ENCODE data around the gene RPL6.
"Not testable (repeated sequence)": the region's sequence is repeated elsewhere in the genome, so short reads cannot be mapped to it uniquely, and the experiment has no call there.

RPL6 gene

GRCh38 chr12:112450725-112451124, 41.3 kb upstream of the RPL6 start:
- H3K18ac ChIP-seq (ENCODE audit: low read length): no peak overlapping the region
- no peak overlapping the region for H2BK5ac ChIP-seq (ENCODE audit: low read length)
- H4K5ac ChIP-seq (ENCODE audit: low read length): no peak overlapping the region
- H3K4me3 ChIP-seq (ENCODE audit: low read length): no peak overlapping the region
- H3K79me1 ChIP-seq (ENCODE audit: low read length): no peaks in the 10 kb centered on the region
- no peak overlapping the region for H3K4me2 ChIP-seq (ENCODE audit: low read length)
- H2BK15ac ChIP-seq (replicated peaks; ENCODE audit: low read depth): no peak overlapping the region
- H2BK120ac ChIP-seq (ENCODE audit: low read depth, low read length): no peak overlapping the region
- no peak overlapping the region for H3K27ac ChIP-seq (ENCODE audit: low read depth, low read length)
- no peak overlapping the region for H3K23ac ChIP-seq (ENCODE audit: low read length)
- H3K36me3 ChIP-seq (ENCODE audit: control insufficient read depth, insufficient read depth, low read length): peaks cover 8% of the 10 kb centered on the region
- H2AK5ac ChIP-seq (ENCODE audit: low read length): no peak overlapping the region
- H3K79me2 ChIP-seq (ENCODE audit: control insufficient read depth, insufficient read depth, low read length): no peaks in the 10 kb centered on the region
- H3K56ac ChIP-seq (ENCODE audit: low read length): no peak overlapping the region
- no peak for DNase-seq
- H4K8ac ChIP-seq (ENCODE audit: low read depth, low read length): no peak overlapping the region
- no peak overlapping the region for H3K4ac ChIP-seq (ENCODE audit: low read depth, low read length)
- no peaks in the 10 kb centered on the region for H3K27me3 ChIP-seq (ENCODE audit: insufficient read depth, low read length, poor library complexity)
- WGBS (ENCODE audit: extremely low coverage, insufficient coverage, low lambda C conversion rate): no CpG with 5 or more reads among the region's 4 CpGs
- H3K9ac ChIP-seq (ENCODE audit: low read length): no peak overlapping the region
- H3K4me1 ChIP-seq (ENCODE audit: control insufficient read depth, low read depth, low read length): no peaks in the 10 kb centered on the region

- not testable (repeated sequence) for H2BK120ac ChIP-seq (ENCODE audit: low read depth, low read length); H3K27ac ChIP-seq (ENCODE audit: low read depth, low read length); H3K9ac ChIP-seq (ENCODE audit: low read length); H3K56ac ChIP-seq (ENCODE audit: low read length); H2AK5ac ChIP-seq (ENCODE audit: low read length); H3K79me1 ChIP-seq (ENCODE audit: low read length); H4K8ac ChIP-seq (ENCODE audit: low read depth, low read length); H4K5ac ChIP-seq (ENCODE audit: low read length); H3K18ac ChIP-seq (ENCODE audit: low read length); H3K27me3 ChIP-seq (ENCODE audit: insufficient read depth, low read length, poor library complexity); H3K4me1 ChIP-seq (ENCODE audit: control insufficient read depth, low read depth, low read length); H2BK5ac ChIP-seq (ENCODE audit: low read length); H3K4me3 ChIP-seq (ENCODE audit: low read length); H3K36me3 ChIP-seq (ENCODE audit: control insufficient read depth, insufficient read depth, low read length); H3K23ac ChIP-seq (ENCODE audit: low read length); H3K4me2 ChIP-seq (ENCODE audit: low read length); DNase-seq; H3K79me2 ChIP-seq (ENCODE audit: control insufficient read depth, insufficient read depth, low read length); H2BK15ac ChIP-seq (replicated peaks; ENCODE audit: low read depth); H3K4ac ChIP-seq (ENCODE audit: low read depth, low read length)
- WGBS (ENCODE audit: extremely low coverage, insufficient coverage, low lambda C conversion rate): no CpG with 5 or more reads among the region's 2 CpGs
Measured at GRCh38 chr12:112448165-112448564, 38.8 kb upstream of the RPL6 start.

GRCh38 chr12:112447106-112447505, 37.7 kb upstream of the RPL6 start:
- no peak overlapping the region for H3K4me3 ChIP-seq (ENCODE audit: low read length)
- no peak overlapping the region for H3K4me2 ChIP-seq (ENCODE audit: low read length)
- H3K23ac ChIP-seq (ENCODE audit: low read length): no peak overlapping the region
- H3K27me3 ChIP-seq (ENCODE audit: insufficient read depth, low read length, poor library complexity): no peaks in the 10 kb centered on the region
- H3K4me1 ChIP-seq (ENCODE audit: control insufficient read depth, low read depth, low read length): no peaks in the 10 kb centered on the region
- H3K27ac ChIP-seq (ENCODE audit: low read depth, low read length): no peak overlapping the region
- H2BK120ac ChIP-seq (ENCODE audit: low read depth, low read length): no peak overlapping the region
- no peak overlapping the region for H2BK5ac ChIP-seq (ENCODE audit: low read length)
- no peak for DNase-seq
- H3K79me2 ChIP-seq (ENCODE audit: control insufficient read depth, insufficient read depth, low read length): peaks cover 4% of the 10 kb centered on the region
- peaks cover 6% of the 10 kb centered on the region for H3K36me3 ChIP-seq (ENCODE audit: control insufficient read depth, insufficient read depth, low read length)
- peaks cover 2% of the 10 kb centered on the region for H3K79me1 ChIP-seq (ENCODE audit: low read length)
- no peak overlapping the region for H3K18ac ChIP-seq (ENCODE audit: low read length)
- H2BK15ac ChIP-seq (replicated peaks; ENCODE audit: low read depth): no peak overlapping the region
- H3K56ac ChIP-seq (ENCODE audit: low read length): no peak overlapping the region
- no peak overlapping the region for H4K8ac ChIP-seq (ENCODE audit: low read depth, low read length)
- H2AK5ac ChIP-seq (ENCODE audit: low read length): no peak overlapping the region
- H4K5ac ChIP-seq (ENCODE audit: low read length): no peak overlapping the region
- H3K4ac ChIP-seq (ENCODE audit: low read depth, low read length): no peak overlapping the region
- WGBS (ENCODE audit: extremely low coverage, insufficient coverage, low lambda C conversion rate): no CpG with 5 or more reads among the region's 3 CpGs
- no peak overlapping the region for H3K9ac ChIP-seq (ENCODE audit: low read length)

DNA sequence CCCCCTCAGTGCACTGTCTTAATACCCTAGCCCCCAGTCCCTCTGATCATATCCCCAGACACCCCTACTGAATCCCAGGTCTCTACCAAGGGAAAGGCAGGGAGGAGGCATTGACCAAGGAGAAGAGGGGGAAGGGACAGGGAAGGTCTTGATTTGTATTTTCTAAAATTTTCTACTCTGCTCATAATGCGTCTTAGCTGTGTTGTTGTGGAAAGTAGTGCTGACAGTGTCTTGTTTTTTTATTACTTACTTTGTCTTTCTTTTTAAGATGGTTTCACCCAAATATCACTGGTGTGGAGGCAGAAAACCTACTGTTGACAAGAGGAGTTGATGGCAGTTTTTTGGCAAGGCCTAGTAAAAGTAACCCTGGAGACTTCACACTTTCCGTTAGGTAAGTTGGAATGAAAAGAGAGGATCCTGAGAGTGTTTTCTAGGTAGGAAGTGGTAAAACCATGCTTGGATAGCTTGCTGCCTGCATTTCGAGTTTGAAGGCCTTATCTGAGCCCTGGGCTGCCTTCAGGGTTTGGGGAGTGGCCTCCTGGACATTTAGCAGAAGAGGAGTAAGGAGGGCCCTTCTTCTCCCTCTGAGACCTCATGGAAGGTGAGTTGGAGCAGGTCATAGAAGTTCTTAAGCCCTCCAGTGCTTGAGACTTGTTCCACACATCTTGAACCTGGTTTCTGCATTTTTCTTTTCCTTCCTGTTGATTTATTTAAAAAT, 36.8 kb upstream of the RPL6 start:
- no peak overlapping the region for H2BK15ac ChIP-seq (replicated peaks; ENCODE audit: low read depth)
- WGBS (ENCODE audit: extremely low coverage, insufficient coverage, low lambda C conversion rate): no CpG with 5 or more reads among the region's 3 CpGs
- H2BK5ac ChIP-seq (ENCODE audit: low read length): no peak overlapping the region
- H2BK120ac ChIP-seq (ENCODE audit: low read depth, low read length): no peak overlapping the region
- no peak overlapping the region for H3K18ac ChIP-seq (ENCODE audit: low read length)
- H4K8ac ChIP-seq (ENCODE audit: low read depth, low read length): no peak overlapping the region
- H3K27ac ChIP-seq (ENCODE audit: low read depth, low read length): no peak overlapping the region
- peaks cover 2% of the 10 kb centered on the region for H3K79me1 ChIP-seq (ENCODE audit: low read length)
- H3K27me3 ChIP-seq (ENCODE audit: insufficient read depth, low read length, poor library complexity): no peaks in the 10 kb centered on the region
- no peak for DNase-seq
- H4K5ac ChIP-seq (ENCODE audit: low read length): no peak overlapping the region
- H3K4me1 ChIP-seq (ENCODE audit: control insufficient read depth, low read depth, low read length): no peaks in the 10 kb centered on the region
- H2AK5ac ChIP-seq (ENCODE audit: low read length): no peak overlapping the region
- H3K4ac ChIP-seq (ENCODE audit: low read depth, low read length): no peak overlapping the region
- H3K56ac ChIP-seq (ENCODE audit: low read length): no peak overlapping the region
- H3K23ac ChIP-seq (ENCODE audit: low read length): no peak overlapping the region
- peaks cover 6% of the 10 kb centered on the region for H3K36me3 ChIP-seq (ENCODE audit: control insufficient read depth, insufficient read depth, low read length)
- peaks cover 4% of the 10 kb centered on the region for H3K79me2 ChIP-seq (ENCODE audit: control insufficient read depth, insufficient read depth, low read length)
- no peak overlapping the region for H3K4me2 ChIP-seq (ENCODE audit: low read length)
- H3K4me3 ChIP-seq (ENCODE audit: low read length): no peak overlapping the region
- H3K9ac ChIP-seq (ENCODE audit: low read length): no peak overlapping the region

DNA sequence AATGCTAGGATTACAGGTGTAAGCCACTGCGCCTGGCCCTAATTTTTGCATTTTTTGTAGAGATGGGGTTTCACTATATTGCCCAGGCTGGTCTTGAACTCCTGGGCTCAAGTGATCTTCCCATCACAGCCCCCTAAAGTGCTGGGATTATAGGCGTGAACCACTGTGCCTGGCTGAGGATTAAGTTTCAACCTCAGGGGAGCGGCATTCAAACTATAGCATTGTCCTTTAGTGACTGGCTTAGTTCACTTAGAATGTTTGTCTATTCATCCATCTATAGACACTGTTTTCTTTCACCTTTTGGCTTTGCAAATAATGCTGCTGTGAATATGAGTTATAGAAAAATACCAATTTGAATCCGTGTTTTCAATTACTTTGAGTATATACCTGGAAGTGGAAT, 34.5 kb upstream of the RPL6 start:
- Histone ChIP-seq H4K8ac (ENCODE audit: low read depth, low read length) (no peak overlapping the region), H3K4ac (ENCODE audit: low read depth, low read length) (no peak overlapping the region), H3K23ac (ENCODE audit: low read length) (no peak overlapping the region), H3K4me3 (ENCODE audit: low read length) (no peak overlapping the region), H3K36me3 (ENCODE audit: control insufficient read depth, insufficient read depth, low read length) (peaks cover 2% of the 10 kb centered on the region), H4K5ac (ENCODE audit: low read length) (no peak overlapping the region), H2BK5ac (ENCODE audit: low read length) (no peak overlapping the region), H2BK15ac (replicated peaks; ENCODE audit: low read depth) (no peak overlapping the region), H3K79me2 (ENCODE audit: control insufficient read depth, insufficient read depth, low read length) (peaks cover 4% of the 10 kb centered on the region), H3K4me1 (ENCODE audit: control insufficient read depth, low read depth, low read length) (no peaks in the 10 kb centered on the region), H3K27ac (ENCODE audit: low read depth, low read length) (no peak overlapping the region), H2AK5ac (ENCODE audit: low read length) (no peak overlapping the region), H3K18ac (ENCODE audit: low read length) (no peak overlapping the region), H3K56ac (ENCODE audit: low read length) (no peak overlapping the region), H3K4me2 (ENCODE audit: low read length) (no peak overlapping the region), H2BK120ac (ENCODE audit: low read depth, low read length) (no peak overlapping the region), H3K79me1 (ENCODE audit: low read length) (peaks cover 2% of the 10 kb centered on the region), H3K9ac (ENCODE audit: low read length) (no peak overlapping the region), H3K27me3 (ENCODE audit: insufficient read depth, low read length, poor library complexity) (no peaks in the 10 kb centered on the region)
- no peak for DNase-seq
- WGBS (ENCODE audit: extremely low coverage, insufficient coverage, low lambda C conversion rate): no CpG with 5 or more reads among the region's 4 CpGs

DNA sequence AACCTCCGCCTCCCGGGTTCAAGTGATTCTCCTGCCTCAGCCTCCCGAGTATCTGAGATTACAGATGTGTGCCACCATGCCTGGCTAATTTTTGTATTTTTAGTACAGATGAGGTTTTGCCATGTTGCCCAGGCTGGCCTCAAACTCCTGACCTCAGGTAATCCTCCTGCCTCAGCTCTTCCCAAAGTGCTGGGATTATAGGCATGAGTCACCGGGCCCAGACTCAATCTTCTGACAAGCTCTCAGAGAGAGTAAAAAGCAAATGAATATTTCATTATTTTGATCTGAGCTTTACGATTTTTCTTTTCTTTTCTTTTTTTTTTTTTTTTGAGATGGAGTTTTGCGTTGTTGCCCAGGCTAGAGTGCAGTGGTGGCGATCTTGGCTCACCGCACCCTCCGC, 31.2 kb upstream of the RPL6 start:
- no CpG with 5 or more reads among the region's 9 CpGs for WGBS (ENCODE audit: extremely low coverage, insufficient coverage, low lambda C conversion rate)
- not testable (repeated sequence) for H3K4me2 ChIP-seq (ENCODE audit: low read length); H3K56ac ChIP-seq (ENCODE audit: low read length); H3K36me3 ChIP-seq (ENCODE audit: control insufficient read depth, insufficient read depth, low read length); H3K4ac ChIP-seq (ENCODE audit: low read depth, low read length); H3K9ac ChIP-seq (ENCODE audit: low read length); DNase-seq; H3K27me3 ChIP-seq (ENCODE audit: insufficient read depth, low read length, poor library complexity); H2BK15ac ChIP-seq (replicated peaks; ENCODE audit: low read depth); H3K23ac ChIP-seq (ENCODE audit: low read length); H2BK120ac ChIP-seq (ENCODE audit: low read depth, low read length); H3K4me1 ChIP-seq (ENCODE audit: control insufficient read depth, low read depth, low read length); H2AK5ac ChIP-seq (ENCODE audit: low read length); H3K79me1 ChIP-seq (ENCODE audit: low read length); H3K27ac ChIP-seq (ENCODE audit: low read depth, low read length); H4K5ac ChIP-seq (ENCODE audit: low read length); H4K8ac ChIP-seq (ENCODE audit: low read depth, low read length); H2BK5ac ChIP-seq (ENCODE audit: low read length); H3K18ac ChIP-seq (ENCODE audit: low read length); H3K4me3 ChIP-seq (ENCODE audit: low read length)
- H3K79me2 ChIP-seq (ENCODE audit: control insufficient read depth, insufficient read depth, low read length): peaks cover 13% of the 10 kb centered on the region
